ENCODE measurements around the gene IL10RA. TPM values are rescaled to one million over a fixed set of nuclear protein-coding genes. Genes with fewer than 3 reads are reported as not detected.

IL10RA gene
- total and polyA plus RNA-seq, 12 donors: 2.7 to 50.5 (median 25.5) TPM

- TF ChIP-seq POLR2A (IDR thresholded peaks at IDR 0.05) (no peak), CTCF (IDR thresholded peaks at IDR 0.05) (no peak)
- Histone ChIP-seq H3K36me3 (replicated peaks in 1 of 2) (no peaks in the 10 kb centered on the region), H3K4me3 (no peak overlapping the region), H3K27me3 (no peaks in the 10 kb centered on the region), H3K27ac (peak overlapping the region in 3 of 5 donors; percentile 27 to 79 (median 63)), H3K9me3 (replicated peaks in 1 of 3) (no peaks in the 10 kb centered on the region), H3K4me1 (replicated peaks in 1 of 2) (no peaks in the 10 kb centered on the region)
- DNase-seq: no peak
- intact Hi-C loops (cut with DNase I): no loop called here
- WGBS, 4 donors: 64 to 87% (median 80%) methylated on average over 4 of the region's 4 CpGs
Observed at GRCh38 chr11:117978991-117979390, 7.2 kb upstream of the IL10RA start.

DNA sequence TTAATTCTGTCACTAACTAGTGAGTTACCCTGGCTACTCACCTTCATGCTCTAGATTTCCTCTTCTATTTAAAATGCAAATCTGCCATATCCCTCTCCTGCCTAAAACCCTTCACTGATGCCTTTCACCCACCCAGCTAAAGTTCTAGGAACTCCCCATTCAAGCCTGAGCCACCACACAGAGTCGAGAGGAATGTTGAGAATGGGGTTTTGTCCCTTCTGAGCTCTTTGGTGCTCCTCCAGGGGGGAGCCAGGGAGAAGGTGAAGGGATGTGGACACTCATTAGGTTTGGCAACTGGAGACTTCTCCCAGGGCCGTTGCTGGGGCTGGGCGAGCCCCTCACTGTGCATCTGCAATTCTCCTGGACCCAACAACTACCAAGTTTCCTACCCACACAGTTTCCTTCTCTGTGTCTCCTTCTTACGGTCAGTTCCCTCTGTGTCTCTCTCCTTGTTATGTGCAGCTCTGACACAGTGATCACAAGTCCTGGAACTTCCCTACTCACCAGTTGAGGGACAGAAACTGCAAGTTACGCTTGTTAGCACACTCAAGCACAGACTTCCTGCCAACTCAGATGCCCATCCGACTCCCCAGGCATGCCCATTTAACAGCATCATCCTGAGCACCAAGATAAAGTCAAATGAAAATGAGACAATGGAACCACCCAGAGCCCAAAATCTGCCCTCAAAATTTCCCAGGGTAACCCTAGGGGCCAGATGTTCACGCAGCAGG lies 6.5 kb upstream of the IL10RA start:
- no peak for TF ChIP-seq CTCF (IDR thresholded peaks at IDR 0.05)
- TF ChIP-seq POLR2A (IDR thresholded peaks at IDR 0.05): peak in 1 of 2 donors; percentile 28
- 60 to 62% (median 61%) methylated on average over 7 of the region's 7 CpGs for WGBS, 4 donors
- H3K27me3 ChIP-seq: no peaks in the 10 kb centered on the region
- H3K4me1 ChIP-seq (replicated peaks in 1 of 2): no peaks in the 10 kb centered on the region
- DNase-seq: peak in 2 of 7 donors; percentile 46 to 51
- intact Hi-C loops (cut with DNase I): no loop called here
- no peaks in the 10 kb centered on the region for H3K36me3 ChIP-seq (replicated peaks in 1 of 2)
- no peak overlapping the region for H3K4me3 ChIP-seq
- H3K9me3 ChIP-seq (replicated peaks in 1 of 3): no peaks in the 10 kb centered on the region
- H3K27ac ChIP-seq: peak overlapping the region in 3 of 5 donors; percentile 27 to 79 (median 63)

GRCh38 chr11:117980280-117980679 lies 5.9 kb upstream of the IL10RA start:
- peak overlapping the region in 3 of 5 donors; percentile 21 to 79 (median 27) for H3K27ac ChIP-seq
- TF ChIP-seq CTCF (IDR thresholded peaks at IDR 0.05) (no peak), POLR2A (IDR thresholded peaks at IDR 0.05) (no peak)
- no peaks in the 10 kb centered on the region for H3K27me3 ChIP-seq
- H3K4me1 ChIP-seq (replicated peaks in 1 of 2): no peaks in the 10 kb centered on the region
- no peak for DNase-seq
- H3K36me3 ChIP-seq (replicated peaks in 1 of 2): no peaks in the 10 kb centered on the region
- WGBS, 4 donors: 19 to 59% (median 23%) methylated on average over 1 to 2 of the region's 2 CpGs
- H3K4me3 ChIP-seq: no peak overlapping the region
- intact Hi-C loops (cut with DNase I): no loop called here
- no peaks in the 10 kb centered on the region for H3K9me3 ChIP-seq (replicated peaks in 1 of 3)

DNA sequence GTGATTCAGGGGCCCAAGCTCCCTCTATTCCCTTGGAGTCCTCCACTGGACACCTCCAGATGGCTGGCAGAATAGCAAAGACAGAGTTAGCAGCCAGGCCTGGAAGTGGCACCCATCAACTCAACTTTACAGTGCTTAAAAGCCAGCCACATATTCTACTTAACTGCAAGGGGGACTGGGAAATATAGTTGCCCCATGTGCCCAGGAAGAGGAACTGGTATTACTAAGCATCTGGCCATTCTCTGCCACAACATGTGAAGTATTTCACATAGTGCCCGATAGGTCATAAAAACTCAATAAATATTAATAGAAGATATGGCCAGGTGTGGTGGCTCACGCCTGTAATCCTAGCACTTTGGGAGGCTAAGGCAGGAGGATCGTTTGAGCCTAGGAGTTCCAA lies 5.5 kb upstream of the IL10RA start:
- WGBS, 4 donors: 56 to 86% (median 73%) methylated on average over 3 of the region's 3 CpGs
- TF ChIP-seq POLR2A (IDR thresholded peaks at IDR 0.05) (no peak), CTCF (IDR thresholded peaks at IDR 0.05) (no peak)
- H3K4me1 ChIP-seq (replicated peaks in 1 of 2): no peaks in the 10 kb centered on the region

More for the DNA sequence above, 5.5 kb upstream of the IL10RA start:
- H3K4me3 ChIP-seq: no peak overlapping the region
- H3K36me3 ChIP-seq (replicated peaks in 1 of 2): no peaks in the 10 kb centered on the region
- no peaks in the 10 kb centered on the region for H3K9me3 ChIP-seq (replicated peaks in 1 of 3)
- DNase-seq: no peak
- no peaks in the 10 kb centered on the region for H3K27me3 ChIP-seq
- intact Hi-C loops (cut with DNase I): no loop called here
- H3K27ac ChIP-seq: peak overlapping the region in 2 of 5 donors; percentile 21 to 79

Data from adrenal gland (tissue), 12 donors.